ENCODE data around the gene PATZ1. TPM values are rescaled to one million over a fixed set of nuclear protein-coding genes. Genes with fewer than 3 reads are reported as not detected.
A peak's percentile ranks its signal among the peaks of the same experiment; 100 is the strongest.

The PATZ1 gene
- total RNA-seq, 4 donors from 2014 or later = 12.9 to 20.6 (median 17.0) TPM

GRCh38 chr22:31295831-31296657 lies 50.1 kb downstream of the PATZ1 start:
- intact Hi-C loops (cut with DNase I) = no loop called here
- 55% methylated on average over 5 of the region's 5 CpGs for WGBS
- peak overlapping the region in 1 of 4 donors; percentile 16 for H3K4me3 ChIP-seq

GRCh38 chr22:31295360-31295759 lies 50.8 kb downstream of the PATZ1 start:
- Histone ChIP-seq H3K9me3 (no peaks in the 10 kb centered on the region), H3K4me3 (no peak overlapping the region), H3K27me3 (no peaks in the 10 kb centered on the region), H3K4me1 (peaks cover 30 to 60% (median 50%) of the 10 kb centered on the region in 4 donors), H3K36me3 (no peaks in the 10 kb centered on the region), H3K27ac (replicated peaks in 1 of 4) (peak overlapping the region; percentile 66 to 99 (median 73))
- TF ChIP-seq POLR2A (IDR thresholded peaks at IDR 0.05; ENCODE audit: low read depth) = no peak
- TF ChIP-seq CTCF (IDR thresholded peaks at IDR 0.05) = no peak
- TF ChIP-seq EP300 (IDR thresholded peaks at IDR 0.05) = no peak
- TF ChIP-seq POLR2AphosphoS5 (IDR thresholded peaks at IDR 0.05) = no peak
- intact Hi-C loops (cut with DNase I) = no loop called here
- WGBS = 86% methylated on average over 3 of the region's 3 CpGs
- DNase-seq (ENCODE audit: extremely low spot score) = no peak

More at GRCh38 chr22:31295831-31296657, 50.1 kb downstream of the PATZ1 start:
- H3K4me1 ChIP-seq = peaks cover 30 to 59% (median 51%) of the 10 kb centered on the region in 4 donors
- TF ChIP-seq CTCF (IDR thresholded peaks at IDR 0.05) (no peak), POLR2AphosphoS5 (IDR thresholded peaks at IDR 0.05) (peak in 1 of 2 donors; percentile 42)
- H3K27ac ChIP-seq (replicated peaks in 1 of 4) = peak overlapping the region; percentile 66 to 99 (median 73)
- H3K9me3 ChIP-seq = no peaks in the 10 kb centered on the region
- DNase-seq (ENCODE audit: extremely low spot score) = no peak
- no peaks in the 10 kb centered on the region for H3K27me3 ChIP-seq
- no peaks in the 10 kb centered on the region for H3K36me3 ChIP-seq

GRCh38 chr22:31292236-31292989 lies 53.7 kb downstream of the PATZ1 start, which contains the start of gene PIK3IP1:
Gene PIK3IP1 (minus strand): TSS chr22:31292488. CDS start chr22:31292344, 144 bp downstream.
- DNase-seq (ENCODE audit: extremely low spot score) = peak; percentile 97
- 21% methylated on average over 18 of the region's 19 CpGs for WGBS
- peak; percentile 96 to 99 for TF ChIP-seq POLR2AphosphoS5 (IDR thresholded peaks at IDR 0.05)
- peak; percentile 38 to 58 (median 54) for TF ChIP-seq CTCF (IDR thresholded peaks at IDR 0.05)
- TF ChIP-seq EP300 (IDR thresholded peaks at IDR 0.05) = no peak
- TF ChIP-seq POLR2A (IDR thresholded peaks at IDR 0.05; ENCODE audit: low read depth) = peak; percentile 56
- Histone ChIP-seq H3K36me3 (peaks cover 0 to 25% (median 21%) of the 10 kb centered on the region in 4 donors), H3K27ac (replicated peaks in 1 of 4) (peak within 1 kb of the TSS; percentile 93 to 99 (median 98)), H3K4me3 (peak within 1 kb of the TSS; percentile 67 to 87 (median 77)), H3K27me3 (no peaks in the 10 kb centered on the region), H3K4me1 (peaks cover 58 to 87% (median 75%) of the 10 kb centered on the region in 4 donors), H3K9me3 (no peaks in the 10 kb centered on the region)
- intact Hi-C loops (cut with DNase I) = loop anchor here (5.0 kb wide), 1 partner anchor 50 kb away; no protein-coding TSS in a partner anchor

GRCh38 chr22:31291481-31292235 lies 54.5 kb downstream of the PATZ1 start:
- Histone ChIP-seq H3K27me3 (no peaks in the 10 kb centered on the region), H3K4me1 (peaks cover 61 to 84% (median 71%) of the 10 kb centered on the region in 4 donors), H3K4me3 (peak overlapping the region; percentile 67 to 87 (median 77)), H3K36me3 (peaks cover 0 to 32% (median 24%) of the 10 kb centered on the region in 4 donors), H3K9me3 (no peaks in the 10 kb centered on the region), H3K27ac (replicated peaks in 1 of 4) (peak overlapping the region; percentile 93 to 99 (median 98))
- intact Hi-C loops (cut with DNase I) = loop anchor here (5.0 kb wide), 1 partner anchor 51 kb away; no protein-coding TSS in a partner anchor
- TF ChIP-seq CTCF (IDR thresholded peaks at IDR 0.05) (no peak), POLR2AphosphoS5 (IDR thresholded peaks at IDR 0.05) (no peak), POLR2A (IDR thresholded peaks at IDR 0.05; ENCODE audit: low read depth) (no peak), EP300 (IDR thresholded peaks at IDR 0.05) (no peak)
- 0% methylated on average over 11 of the region's 20 CpGs for WGBS
- peak; percentile 81 for DNase-seq (ENCODE audit: extremely low spot score)
